ENCODE results near the gene ATOSB.

- TF ChIP-seq POLR2A (IDR thresholded peaks at IDR 0.05): no peak
- TF ChIP-seq, protein P1, sequence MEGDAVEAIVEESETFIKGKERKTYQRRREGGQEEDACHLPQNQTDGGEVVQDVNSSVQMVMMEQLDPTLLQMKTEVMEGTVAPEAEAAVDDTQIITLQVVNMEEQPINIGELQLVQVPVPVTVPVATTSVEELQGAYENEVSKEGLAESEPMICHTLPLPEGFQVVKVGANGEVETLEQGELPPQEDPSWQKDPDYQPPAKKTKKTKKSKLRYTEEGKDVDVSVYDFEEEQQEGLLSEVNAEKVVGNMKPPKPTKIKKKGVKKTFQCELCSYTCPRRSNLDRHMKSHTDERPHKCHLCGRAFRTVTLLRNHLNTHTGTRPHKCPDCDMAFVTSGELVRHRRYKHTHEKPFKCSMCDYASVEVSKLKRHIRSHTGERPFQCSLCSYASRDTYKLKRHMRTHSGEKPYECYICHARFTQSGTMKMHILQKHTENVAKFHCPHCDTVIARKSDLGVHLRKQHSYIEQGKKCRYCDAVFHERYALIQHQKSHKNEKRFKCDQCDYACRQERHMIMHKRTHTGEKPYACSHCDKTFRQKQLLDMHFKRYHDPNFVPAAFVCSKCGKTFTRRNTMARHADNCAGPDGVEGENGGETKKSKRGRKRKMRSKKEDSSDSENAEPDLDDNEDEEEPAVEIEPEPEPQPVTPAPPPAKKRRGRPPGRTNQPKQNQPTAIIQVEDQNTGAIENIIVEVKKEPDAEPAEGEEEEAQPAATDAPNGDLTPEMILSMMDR (IDR thresholded peaks at IDR 0.05): no peak
These were observed 41.1 kb upstream of the ATOSB start for GRCh38 chr9:35156781-35157180.

Measured in right lobe of liver (tissue), 4 donors.